Activated CD8-positive, alpha-beta memory T cell treated with anti-CD3 and anti-CD28 coated beads for 48 hours (primary cell): ENCODE data around the gene LMBRD2.
A peak's percentile ranks its signal among the peaks of the same experiment; 100 is the strongest.
"Not testable (repeated sequence)": the region's sequence is repeated elsewhere in the genome, so short reads cannot be mapped to it uniquely, and the experiment has no call there.

ENCODE experiments used
- DNase-seq, 3 experiments: peaks; one replicate each; pipeline ENCODE4 v3.0.0-alpha.2; 2020; ENCODE audit warnings: low read depth in 2 of 3, low spot score in 2 of 3

LMBRD2 gene

DNA sequence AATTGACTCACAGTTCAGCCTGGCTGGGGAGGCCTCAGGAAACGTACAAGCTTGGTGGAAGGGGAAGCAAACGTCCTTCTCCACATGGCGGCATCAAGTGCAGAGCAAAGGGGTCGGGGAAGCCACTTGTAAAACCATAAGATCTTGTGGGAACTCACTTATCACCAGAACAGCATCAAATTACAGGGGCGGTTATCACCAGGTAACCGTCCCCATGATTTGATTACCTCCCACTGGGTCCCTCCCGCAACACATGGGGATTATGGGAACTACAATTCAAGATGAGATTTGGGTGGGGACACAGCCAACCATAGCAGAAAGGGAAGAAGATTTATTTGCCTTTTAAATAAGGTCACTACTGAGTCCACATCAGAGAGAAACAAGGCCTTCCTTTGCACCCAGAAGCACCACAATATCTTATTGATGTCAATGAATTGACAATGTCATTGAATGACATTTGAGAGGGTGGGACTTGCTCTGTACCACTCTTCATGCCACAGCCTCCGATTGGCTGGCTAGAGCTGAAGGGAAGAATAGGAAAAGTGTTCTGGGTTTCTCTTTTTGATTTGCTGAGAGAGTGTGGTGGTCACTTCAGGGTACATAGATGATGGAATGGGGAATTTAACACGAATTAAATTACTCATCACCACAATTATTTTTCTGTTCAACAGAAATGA, 11.3 kb upstream of the LMBRD2 start:
- no peak for DNase-seq

DNA sequence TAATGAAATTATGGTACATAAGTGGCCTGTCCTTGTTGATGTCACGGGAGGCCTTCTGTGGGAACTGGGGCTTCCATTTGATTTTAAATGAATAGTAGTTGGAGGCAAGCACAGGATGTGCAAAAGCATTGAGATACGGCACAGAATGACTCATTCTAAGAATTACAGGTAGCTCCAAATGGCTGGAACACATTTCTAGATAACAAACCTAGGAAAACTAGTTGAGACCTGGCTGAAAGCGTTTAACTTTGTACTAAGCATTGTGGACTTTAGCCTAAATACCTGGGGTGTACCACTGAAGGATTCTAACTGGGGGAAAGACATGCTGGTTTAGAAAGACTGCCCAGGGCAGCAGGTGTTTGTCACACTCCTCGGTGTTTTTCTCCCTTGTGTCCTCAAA, 9.7 kb upstream of the LMBRD2 start:
- DNase-seq: no peak

DNA sequence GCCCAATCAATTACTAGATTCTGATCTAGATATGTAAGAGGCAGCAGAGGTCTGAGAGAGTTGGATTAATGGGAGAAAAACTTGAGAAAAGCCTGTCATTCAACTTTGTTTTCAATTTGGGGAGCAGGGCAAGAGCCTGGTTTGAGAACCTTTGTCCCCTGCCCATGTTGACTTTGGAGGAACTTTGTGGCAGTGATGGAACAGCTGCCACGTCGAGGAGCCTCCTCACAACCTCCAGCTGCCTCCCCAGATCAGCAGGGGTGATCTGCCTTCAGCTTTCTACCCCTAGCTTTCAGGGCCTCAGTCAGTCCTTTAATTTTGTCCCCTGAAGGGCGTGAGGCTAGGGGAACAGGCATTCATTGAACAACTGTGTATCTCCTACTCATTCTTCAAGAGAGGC, 8.9 kb upstream of the LMBRD2 start:
- no peak for DNase-seq

- no peak for DNase-seq
These were observed 6.5 kb upstream of the LMBRD2 start for GRCh38 chr5:36158144-36158543.

GRCh38 chr5:36156619-36157018, 4.9 kb upstream of the LMBRD2 start:
- no peak for DNase-seq

- DNase-seq: no peak
These were observed 4.5 kb upstream of the LMBRD2 start for GRCh38 chr5:36156121-36156601.

DNA sequence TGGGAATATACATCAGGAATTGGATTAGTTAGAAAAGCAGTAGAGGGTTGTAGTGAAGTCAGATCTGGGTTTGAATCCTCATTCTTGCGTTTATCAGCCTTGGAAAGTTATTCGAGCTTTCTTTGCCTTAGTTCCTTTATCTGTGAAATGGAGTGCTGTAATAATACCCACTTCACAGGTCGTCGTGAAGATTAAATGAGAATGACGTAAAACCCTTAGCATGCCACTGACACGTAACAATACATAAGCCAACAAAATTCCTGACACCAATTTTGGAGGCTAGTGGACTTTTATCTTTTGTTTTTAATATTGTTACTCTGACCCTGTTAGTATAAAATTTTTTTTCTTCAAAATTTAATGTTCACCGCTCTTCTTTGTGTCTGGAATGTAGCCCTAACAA, 3.6 kb upstream of the LMBRD2 start:
- no peak for DNase-seq

- no peak for DNase-seq
These were observed 2.0 kb upstream of the LMBRD2 start for GRCh38 chr5:36153726-36154125.

GRCh38 chr5:36153298-36153677, 1.6 kb upstream of the LMBRD2 start:
- DNase-seq: no peak

DNA sequence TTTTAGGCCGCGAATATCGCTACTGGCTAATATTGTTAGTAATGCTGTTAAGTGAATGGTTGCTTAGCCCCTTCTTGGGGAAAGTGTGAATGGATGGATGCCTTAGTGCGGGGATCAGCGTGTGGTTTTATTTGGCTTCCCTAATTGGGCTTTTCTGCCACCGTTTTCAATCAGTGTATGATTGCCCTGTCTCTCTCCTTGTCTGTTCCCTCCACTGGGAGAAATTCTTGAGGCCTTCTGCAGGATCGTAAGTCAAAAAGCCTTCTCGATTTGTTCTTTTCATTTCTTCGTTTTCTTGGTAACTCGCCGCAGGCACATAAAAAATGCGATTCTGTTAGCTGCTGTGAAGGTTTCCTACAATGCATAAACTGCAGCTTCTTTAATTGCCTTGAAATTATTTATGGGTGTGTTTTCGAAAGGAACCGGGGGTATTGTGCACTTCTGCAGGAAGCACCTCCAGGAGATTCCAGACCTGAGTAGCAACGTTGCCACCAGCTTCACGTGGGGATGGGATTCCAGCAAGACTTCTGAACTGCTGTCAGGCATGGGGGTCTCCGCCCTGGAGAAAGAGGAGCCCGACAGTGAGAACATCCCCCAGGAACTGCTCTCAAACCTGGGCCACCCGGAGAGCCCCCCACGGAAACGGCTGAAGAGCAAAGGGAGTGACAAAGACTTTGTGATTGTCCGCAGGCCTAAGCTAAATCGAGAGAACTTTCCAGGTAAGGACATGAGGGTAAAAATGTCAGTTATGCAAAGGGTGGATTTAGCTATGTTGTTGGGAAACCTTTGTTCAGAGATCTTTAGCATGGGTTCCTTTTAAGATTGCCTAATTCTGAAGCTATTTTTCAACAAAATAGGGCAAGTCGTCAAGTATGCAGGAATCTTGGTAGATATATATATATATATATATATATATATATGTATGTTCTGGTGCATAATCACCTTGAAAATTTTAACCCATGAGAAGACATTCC, 924 bp upstream of the LMBRD2 start:
- no peak for DNase-seq

DNA sequence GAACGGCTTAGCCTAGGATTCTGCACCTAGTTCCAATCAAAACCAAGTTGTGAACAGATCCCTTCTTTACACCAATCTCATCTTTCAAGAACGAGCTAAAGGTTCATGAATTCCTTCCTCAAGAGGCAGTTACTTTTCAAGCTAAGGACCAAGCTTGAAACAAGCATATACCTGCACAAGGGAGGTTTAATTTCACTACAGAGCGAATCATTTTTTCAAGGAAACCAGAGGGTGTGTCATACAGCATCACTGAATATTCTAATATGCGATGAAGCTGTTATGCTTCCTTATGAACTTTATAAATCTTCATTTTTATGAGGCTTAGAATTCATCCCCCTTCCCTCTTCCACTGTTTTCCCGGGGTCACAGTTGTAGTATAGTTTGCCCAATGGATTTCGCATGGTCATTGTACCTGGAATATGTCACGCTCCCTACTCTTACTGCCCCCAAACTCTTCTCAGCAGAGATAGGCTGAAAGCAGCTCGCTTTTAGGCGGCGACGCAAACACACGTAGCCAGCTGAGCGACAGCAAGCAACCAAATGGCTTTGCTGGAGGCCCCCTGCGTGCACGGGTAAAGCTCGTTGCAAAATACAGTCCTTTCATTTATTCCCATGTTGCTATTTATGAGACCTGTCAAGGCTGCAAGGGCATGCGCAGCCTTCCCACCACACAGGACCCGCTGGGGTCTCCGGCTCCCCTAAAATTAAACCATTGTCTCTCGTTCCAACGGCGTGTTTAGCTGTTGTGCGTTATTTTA, 832 bp downstream of the LMBRD2 start:
- peak in 1 of 3 experiments; percentile 21 for DNase-seq

GRCh38 chr5:36147681-36148080, 4.0 kb downstream of the LMBRD2 start:
- DNase-seq: no peak

DNA sequence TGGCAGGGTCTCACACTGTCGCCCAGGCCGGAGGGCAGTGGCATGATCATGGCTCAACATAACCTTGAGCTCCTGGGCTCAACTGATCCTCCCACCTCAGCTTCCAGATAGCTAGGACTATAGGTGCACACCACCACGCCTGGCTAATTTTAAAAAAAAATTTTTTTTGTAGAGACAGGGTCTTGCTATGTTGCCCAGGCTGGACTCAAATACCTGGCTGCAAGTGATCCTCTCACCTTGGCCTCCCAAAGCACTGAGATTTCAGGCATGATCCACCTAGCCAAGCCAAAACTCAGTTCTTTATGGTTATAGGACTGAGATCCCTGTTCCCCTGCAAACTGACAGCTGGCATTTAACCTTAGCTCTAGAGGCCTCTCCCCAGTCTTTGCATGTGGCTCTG, 5.3 kb downstream of the LMBRD2 start:
- no peak for DNase-seq

DNA sequence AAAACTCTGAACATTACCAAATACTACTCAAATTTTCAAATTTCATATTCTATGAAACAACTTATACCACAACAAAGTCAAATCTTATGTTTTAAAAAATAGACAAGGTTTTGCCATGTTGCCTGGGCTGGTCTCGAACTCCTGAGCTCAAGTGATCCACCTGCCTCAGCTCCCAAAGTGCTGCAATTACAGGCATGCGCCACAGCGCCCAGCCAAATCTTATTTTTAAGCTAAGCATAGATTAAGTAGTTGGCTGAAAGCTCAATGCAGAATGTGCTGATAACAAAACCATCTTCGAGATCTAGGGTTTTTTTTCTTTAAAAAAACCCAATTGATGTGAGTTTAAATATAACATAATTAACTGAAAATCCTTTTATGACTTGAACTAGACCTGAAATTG, 6.4 kb downstream of the LMBRD2 start:
- no peak for DNase-seq

GRCh38 chr5:36138900-36139683, 12.6 kb downstream of the LMBRD2 start:
- no peak for DNase-seq

DNA sequence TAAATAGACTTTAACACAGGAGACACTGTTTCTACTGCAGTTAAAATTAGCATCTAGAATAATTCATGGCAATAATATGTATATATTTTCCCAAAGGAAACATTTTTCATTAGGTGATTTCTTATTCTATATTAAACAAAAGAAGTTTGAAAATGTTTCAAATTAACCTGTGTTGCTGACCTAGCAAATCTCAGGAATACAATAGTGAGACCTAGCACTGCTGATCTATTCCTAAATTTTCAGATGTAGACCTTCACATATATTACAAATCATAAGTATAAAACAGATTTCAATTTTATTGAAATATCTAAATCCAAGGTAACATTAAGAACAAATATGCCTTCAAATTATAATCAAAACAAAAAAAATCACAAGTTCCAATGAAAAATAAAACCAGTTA, 15.1 kb downstream of the LMBRD2 start:
- DNase-seq: no peak

DNA sequence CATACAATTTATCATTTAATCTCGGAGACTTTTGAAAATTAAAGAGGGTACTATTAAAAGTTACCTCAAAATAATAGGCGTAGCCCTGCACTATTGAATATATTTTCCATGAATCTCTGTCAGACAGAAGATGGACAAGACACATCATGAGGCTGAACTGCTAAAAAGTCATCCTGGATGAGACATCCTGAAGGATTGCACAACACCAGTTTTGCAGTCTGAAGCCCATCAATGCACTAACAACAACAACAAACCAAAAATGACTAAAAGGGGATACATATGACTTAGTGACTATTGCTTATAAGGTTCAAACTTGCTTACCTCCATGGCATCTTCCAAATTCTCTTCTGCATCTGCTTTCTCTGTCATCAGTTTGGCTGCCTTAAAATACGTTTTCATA, 15.7 kb downstream of the LMBRD2 start:
- no peak for DNase-seq

DNA sequence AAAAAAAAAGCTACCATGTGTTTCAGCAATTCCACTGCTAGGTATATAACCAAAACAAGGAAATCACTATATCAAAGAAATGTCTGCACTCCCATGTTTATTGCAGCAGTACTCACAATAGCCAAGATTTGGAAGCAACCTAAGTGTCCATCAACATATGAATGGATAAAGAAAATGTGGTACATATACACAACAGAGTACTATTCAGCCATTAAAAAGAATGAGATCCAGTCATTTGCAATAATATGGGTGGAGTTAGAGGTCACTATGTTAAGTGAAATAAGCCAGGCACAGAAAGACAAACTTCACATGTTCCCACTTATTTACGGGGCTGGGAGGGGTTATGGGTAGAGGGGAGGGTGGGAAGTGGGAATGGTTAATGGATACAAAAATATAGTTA, 18.7 kb downstream of the LMBRD2 start:
- not testable (repeated sequence) for DNase-seq

- DNase-seq: not testable (repeated sequence)
These were observed 22.0 kb downstream of the LMBRD2 start for GRCh38 chr5:36129666-36130065.

DNA sequence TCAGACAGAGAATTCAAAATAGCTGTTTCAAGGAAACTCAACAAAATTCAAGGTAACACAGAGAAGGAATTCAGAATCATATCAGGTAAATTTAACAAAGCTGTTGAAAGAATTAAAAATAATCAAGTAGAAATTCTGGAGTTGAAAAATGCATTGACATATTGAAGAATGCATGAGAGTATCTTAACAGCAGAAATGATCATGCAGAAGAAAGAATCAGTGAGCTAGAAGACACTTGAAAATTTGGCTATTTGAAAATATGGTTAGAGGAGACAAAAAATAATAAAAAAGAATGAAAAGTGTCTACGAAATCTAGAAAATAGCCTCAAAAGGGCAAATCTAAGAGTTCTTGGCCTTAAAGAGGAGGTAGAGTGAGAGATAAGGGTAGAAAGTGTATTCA, 22.9 kb downstream of the LMBRD2 start:
- DNase-seq: no peak

- no peak for DNase-seq
These were observed 25.8 kb downstream of the LMBRD2 start for GRCh38 chr5:36125868-36126267.
